Mucosa of descending colon (tissue), 3 donors: ENCODE data around the gene THBS4. TPM values are rescaled to one million over a fixed set of nuclear protein-coding genes. Genes with fewer than 3 reads are reported as not detected.

Source experiments
- ATAC-seq: fragments of 200-7000 bp; cut with Tn5 transposase; one replicate; pipeline ENCODE4 v1.9.1; 2020; ENCODE audit warnings: mild to moderate bottlenecking, moderate library complexity
- DNase-seq, 3 donors: peaks; one replicate each; pipeline ENCODE4 v3.0.0-alpha.2; 2020
- H3K36me3 ChIP-seq: fragments of 200-600 bp; one replicate; pipeline ENCODE4 v1.8.0; 2021; ENCODE audit warnings: low read depth, mild to moderate bottlenecking
- H3K4me1 ChIP-seq: fragments of 200-600 bp; one replicate; pipeline ENCODE4 v1.8.0; 2021; ENCODE audit warnings: low read depth, mild to moderate bottlenecking
- H3K4me3 ChIP-seq: fragments of 200-600 bp; one replicate; pipeline ENCODE4 v1.8.0; 2021; ENCODE audit warnings: mild to moderate bottlenecking
- H3K9me3 ChIP-seq: fragments of 200-600 bp; one replicate; pipeline ENCODE4 v1.8.0; 2021; ENCODE audit warnings: mild to moderate bottlenecking
- intact Hi-C, 2 donors: fragments of 100-400 bp; cut with DNase I in 1 of 2; cut with micrococcal nuclease in 1 of 2; formaldehyde crosslinking; loops; one replicate each; pipeline versions ENCODE4 v1.11.0 to v1.11.1; 2022; cut with DNase I, micrococcal nuclease
- total RNA-seq, 3 donors: library from RNA; stranded (reverse); fragmentation: NEBNext Ultra II Directional in 2 of 3; extraction: Animal tissue kit (Norgen Biotek cat#: 25700) in 2 of 3; gene quantifications; one replicate each; pipeline versions ENCODE4 v1.2.1 to v1.2.4, GENCODE V29; 2021 to 2023
- TF ChIP-seq, protein P1 (sequence below): fragments of 200-600 bp; IDR thresholded peaks from one replicate; pipeline ENCODE4 v1.8.0; 2022; ENCODE audit warnings: antibody characterized with exemption, mild to moderate bottlenecking
- donor health status: DM: no; HTN: no; CAD: no; lungs with moderate emphysema.
- donor health status: DM: no; HTN: no; CAD: no.
- donor health status: DM: no; HTN: yes; CAD: no.

The THBS4 gene
- total RNA-seq, 3 donors from 2014 or later: 0.84 to 26.2 (median 4.8) TPM

DNA sequence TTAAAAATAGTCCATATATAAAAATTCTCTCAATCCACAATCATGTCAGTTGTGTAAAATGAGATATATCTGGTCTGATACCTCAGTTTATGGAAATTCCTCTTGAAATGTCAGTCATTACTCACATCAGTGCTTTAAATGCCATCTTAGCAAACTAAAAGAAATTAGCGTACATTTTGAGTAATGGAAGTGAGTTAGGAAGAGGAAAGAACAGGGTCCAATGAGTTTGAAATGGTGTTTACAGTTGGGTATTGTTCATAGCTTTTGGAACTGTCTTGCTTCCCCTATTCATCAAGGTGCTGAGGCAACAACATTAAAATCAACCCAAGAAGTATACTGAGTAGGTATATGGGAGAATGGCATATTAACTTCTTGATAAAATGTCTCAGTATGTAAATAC, 35.4 kb upstream of the THBS4 start:
- intact Hi-C loops: no loop called here
- Histone ChIP-seq H3K4me1 (no peaks in the 10 kb centered on the region), H3K4me3 (no peak overlapping the region), H3K36me3 (no peaks in the 10 kb centered on the region), H3K9me3 (no peaks in the 10 kb centered on the region)
- TF ChIP-seq, protein P1, sequence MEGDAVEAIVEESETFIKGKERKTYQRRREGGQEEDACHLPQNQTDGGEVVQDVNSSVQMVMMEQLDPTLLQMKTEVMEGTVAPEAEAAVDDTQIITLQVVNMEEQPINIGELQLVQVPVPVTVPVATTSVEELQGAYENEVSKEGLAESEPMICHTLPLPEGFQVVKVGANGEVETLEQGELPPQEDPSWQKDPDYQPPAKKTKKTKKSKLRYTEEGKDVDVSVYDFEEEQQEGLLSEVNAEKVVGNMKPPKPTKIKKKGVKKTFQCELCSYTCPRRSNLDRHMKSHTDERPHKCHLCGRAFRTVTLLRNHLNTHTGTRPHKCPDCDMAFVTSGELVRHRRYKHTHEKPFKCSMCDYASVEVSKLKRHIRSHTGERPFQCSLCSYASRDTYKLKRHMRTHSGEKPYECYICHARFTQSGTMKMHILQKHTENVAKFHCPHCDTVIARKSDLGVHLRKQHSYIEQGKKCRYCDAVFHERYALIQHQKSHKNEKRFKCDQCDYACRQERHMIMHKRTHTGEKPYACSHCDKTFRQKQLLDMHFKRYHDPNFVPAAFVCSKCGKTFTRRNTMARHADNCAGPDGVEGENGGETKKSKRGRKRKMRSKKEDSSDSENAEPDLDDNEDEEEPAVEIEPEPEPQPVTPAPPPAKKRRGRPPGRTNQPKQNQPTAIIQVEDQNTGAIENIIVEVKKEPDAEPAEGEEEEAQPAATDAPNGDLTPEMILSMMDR: no peak
- ATAC-seq: no peak
- no peak for DNase-seq

DNA sequence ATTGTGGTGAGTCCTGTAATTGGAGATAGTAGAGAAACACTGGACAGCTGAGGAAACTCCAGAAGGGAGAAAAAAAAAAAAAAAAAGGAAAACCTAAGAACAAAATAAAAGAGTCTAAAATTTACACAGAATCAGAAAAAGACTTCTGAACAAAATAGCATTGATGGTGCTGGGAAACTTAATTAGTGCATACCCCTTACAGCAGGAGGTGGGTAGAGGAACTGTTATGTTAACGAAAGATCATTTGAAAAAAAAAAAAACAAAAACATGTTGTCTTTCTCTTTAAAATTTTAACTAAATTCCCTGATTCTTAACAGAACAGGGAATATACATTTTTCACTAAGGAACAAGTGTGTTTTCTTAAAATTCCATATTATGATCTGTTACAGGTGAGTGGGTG, 32.5 kb upstream of the THBS4 start:
- DNase-seq (no peak), ATAC-seq (no peak)
- H3K36me3 ChIP-seq: no peaks in the 10 kb centered on the region
- no peak overlapping the region for H3K4me3 ChIP-seq
- H3K4me1 ChIP-seq: no peaks in the 10 kb centered on the region
- TF ChIP-seq, protein P1: no peak
- intact Hi-C loops: no loop called here
- no peaks in the 10 kb centered on the region for H3K9me3 ChIP-seq

DNA sequence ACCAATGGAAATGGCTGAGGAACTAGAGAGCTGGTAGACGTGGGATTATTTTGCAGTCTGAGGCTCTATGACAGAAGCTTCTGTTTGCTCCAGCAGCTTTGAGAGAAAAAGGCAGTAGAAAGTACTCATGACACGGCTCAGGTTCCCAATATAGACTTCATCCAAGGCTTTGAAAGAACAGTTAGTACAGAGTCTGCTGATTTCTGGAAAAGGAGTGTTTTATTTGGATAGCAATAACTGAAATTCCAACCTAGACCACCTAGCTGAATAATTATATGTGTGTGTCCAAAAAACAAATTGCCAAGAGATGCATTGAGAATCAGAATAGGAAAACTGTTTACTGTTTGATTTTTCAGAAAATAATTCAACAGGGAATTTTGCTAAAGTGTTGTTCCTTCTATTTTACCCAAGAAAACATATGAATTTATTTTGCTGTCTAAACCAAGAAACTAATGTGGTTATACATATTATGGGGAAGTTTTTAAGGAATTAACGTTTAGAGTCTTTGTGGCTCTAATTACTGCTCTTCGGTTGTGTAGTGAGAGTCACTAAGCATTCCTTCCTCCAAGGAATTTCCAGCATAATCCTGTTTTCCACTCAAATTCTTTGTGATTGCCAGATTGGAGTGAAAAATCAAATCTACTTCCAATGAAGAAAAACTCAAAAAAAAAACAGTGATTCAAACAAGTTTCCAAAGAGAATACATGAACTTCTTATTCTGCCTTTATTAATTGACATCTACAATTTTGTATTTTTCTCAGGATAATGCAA, 26.0 kb upstream of the THBS4 start:
- Histone ChIP-seq H3K4me1 (no peaks in the 10 kb centered on the region), H3K4me3 (no peak overlapping the region), H3K9me3 (no peaks in the 10 kb centered on the region), H3K36me3 (no peaks in the 10 kb centered on the region)
- DNase-seq (no peak), ATAC-seq (no peak)
- TF ChIP-seq, protein P1: no peak
- intact Hi-C loops: no loop called here

DNA sequence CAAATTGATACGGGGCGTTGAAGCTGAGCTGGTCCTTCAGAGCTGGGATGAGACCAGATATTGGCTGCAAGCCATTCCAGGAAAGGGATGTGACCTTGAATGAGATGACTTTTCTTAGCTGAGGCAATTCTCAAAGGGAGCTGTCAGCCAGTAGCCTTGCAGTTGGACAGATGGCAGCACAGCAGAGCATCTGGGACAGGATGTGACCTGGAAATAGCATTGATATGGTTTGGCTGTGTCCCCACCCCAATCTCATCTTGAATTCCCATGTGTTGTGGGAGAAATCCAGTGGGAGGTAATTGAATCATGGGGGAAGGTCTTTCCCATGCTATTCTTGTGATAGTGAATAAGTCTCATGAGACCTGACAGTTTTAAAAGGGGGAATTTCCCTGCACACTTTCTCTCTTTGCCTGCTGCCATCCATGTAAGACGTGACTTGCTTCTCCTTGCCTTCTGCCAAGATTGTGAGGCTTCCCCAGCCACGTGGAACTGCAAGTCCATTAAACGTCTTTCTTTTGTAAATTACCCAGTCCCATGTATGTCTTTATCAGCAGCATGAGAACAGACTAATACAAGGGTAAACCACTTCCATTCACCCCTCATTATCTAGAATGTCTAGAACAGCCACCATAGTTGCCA, 24.3 kb upstream of the THBS4 start:
- ATAC-seq (no peak), DNase-seq (no peak)
- Histone ChIP-seq H3K4me1 (no peaks in the 10 kb centered on the region), H3K4me3 (no peak overlapping the region), H3K9me3 (no peaks in the 10 kb centered on the region), H3K36me3 (no peaks in the 10 kb centered on the region)
- TF ChIP-seq, protein P1: no peak
- intact Hi-C loops: no loop called here

DNA sequence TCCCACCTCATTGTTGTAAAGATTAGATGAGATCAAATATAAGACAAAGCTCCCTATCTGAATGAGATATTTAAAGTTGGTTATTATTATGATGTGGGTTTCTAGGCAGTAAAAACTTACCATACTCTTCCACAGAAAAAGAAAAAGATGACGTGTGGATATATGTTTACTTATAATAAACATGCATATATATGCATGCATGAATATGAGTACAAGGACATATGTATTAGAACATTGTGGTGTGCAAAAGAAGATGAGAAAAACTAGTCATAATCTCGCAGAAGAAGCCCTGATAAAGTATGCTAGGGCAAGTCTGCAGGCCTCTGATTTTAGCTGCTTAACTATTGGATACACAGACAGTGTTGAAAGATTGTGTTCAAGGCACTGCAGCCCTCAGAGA, 10.1 kb upstream of the THBS4 start:
- Histone ChIP-seq H3K9me3 (no peaks in the 10 kb centered on the region), H3K36me3 (no peaks in the 10 kb centered on the region), H3K4me3 (no peak overlapping the region), H3K4me1 (no peaks in the 10 kb centered on the region)
- intact Hi-C loops: no loop called here
- TF ChIP-seq, protein P1: no peak
- ATAC-seq: no peak
- no peak for DNase-seq
